Panc1 (cell line): ENCODE measurements around the gene NIPA2.

Experiments used
- CTCF ChIP-seq: fragments of 450-650 bp; IDR thresholded peaks from 2 replicates; pipeline ENCODE4 v1.5.1; 2017; ENCODE audit warnings: mild to moderate bottlenecking
- SIN3A ChIP-seq: IDR thresholded peaks from 2 replicates; pipeline ENCODE4 v1.6.1; 2012; ENCODE audit warnings: low read depth, mild to moderate bottlenecking, low read length, moderate library complexity, borderline replicate concordance; ENCODE audit not compliant: insufficient read depth
- TCF7L2 ChIP-seq: IDR thresholded peaks from 2 replicates; pipeline ENCODE4 v1.6.1; 2011; ENCODE audit warnings: mild to moderate bottlenecking, low read depth, low read length, inconsistent platforms

DNA sequence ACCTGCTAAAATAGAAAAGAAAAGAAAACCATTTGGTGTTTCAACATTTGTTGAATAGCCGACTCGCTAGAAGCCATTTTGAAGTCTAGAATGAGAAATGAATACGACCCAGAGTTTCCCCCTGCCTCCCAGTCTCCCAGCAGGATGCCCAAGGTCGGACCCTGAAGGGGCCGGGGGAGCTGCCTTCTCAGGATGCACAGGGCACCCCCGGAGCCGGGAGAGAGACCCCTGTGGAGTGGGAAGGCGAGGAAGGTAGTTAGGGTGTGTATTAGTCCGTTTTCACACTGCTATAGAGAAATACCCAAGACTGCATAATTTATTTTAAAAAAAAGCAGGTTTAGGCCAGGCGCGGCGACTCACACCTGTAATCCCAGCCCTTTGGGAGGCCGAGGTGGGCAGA is 44.7 kb downstream of the NIPA2 start:
- no peak for TF ChIP-seq CTCF
- no peak for TF ChIP-seq TCF7L2
- no peak for TF ChIP-seq SIN3A
